Activated CD4-positive, alpha-beta T cell treated with anti-CD3 and anti-CD28 coated beads, Interleukin-2, amount 10 ng/mL, durations not matched to agents 7 days and 5 days (primary cell): Measurements from ENCODE around the gene TM4SF5. TPM values are rescaled to one million over a fixed set of nuclear protein-coding genes. Genes with fewer than 3 reads are reported as not detected.

Experiments used
- CTCF ChIA-PET: fragments of 350-600 bp; sonication (Branson Sonifier 250); formaldehyde crosslinking; loops from one replicate; lab custom pipeline; 2021; ENCODE audit warnings: antibody characterized with exemption; lab: Charles Lee
- POLR2A ChIA-PET: fragments of 350-600 bp; sonication (Branson Sonifier 250); formaldehyde crosslinking; loops from one replicate; lab custom pipeline; 2021; ENCODE audit warnings: antibody characterized with exemption; lab: Charles Lee
- DNase-seq: peaks from one replicate; pipeline ENCODE4 v3.0.0-alpha.2; 2020
- H3K27ac Mint-ChIP-seq: one replicate; pipeline ENCODE4 v1.8.0; 2021; ENCODE audit warnings: mild to moderate bottlenecking, moderate library complexity, mixed read lengths
- H3K27me3 Mint-ChIP-seq: one replicate; pipeline ENCODE4 v1.8.0; 2021; ENCODE audit warnings: mixed read lengths
- H3K36me3 Mint-ChIP-seq: one replicate; pipeline ENCODE4 v1.8.0; 2021; ENCODE audit warnings: low read depth, mixed read lengths
- H3K4me1 Mint-ChIP-seq: one replicate; pipeline ENCODE4 v1.8.0; 2021; ENCODE audit warnings: mixed read lengths
- H3K4me3 Mint-ChIP-seq: one replicate; pipeline ENCODE4 v1.8.0; 2021; ENCODE audit warnings: mild to moderate bottlenecking, moderate library complexity, mixed read lengths
- H3K9me3 Mint-ChIP-seq: one replicate; pipeline ENCODE4 v1.8.0; 2021; ENCODE audit warnings: mixed read lengths
- total RNA-seq, 2 experiments: library from RNA; stranded (reverse); gene quantifications; one replicate each; pipeline ENCODE4 v1.2.3, GENCODE V29; 2021

The TM4SF5 gene
- total RNA-seq, 2 experiments from 2014 or later, result not detected

- DNase-seq, result no peak
- H3K27me3 Mint-ChIP-seq, result peaks cover 42% of the 10 kb centered on the region
- no peaks in the 10 kb centered on the region for H3K9me3 Mint-ChIP-seq
- H3K4me1 Mint-ChIP-seq, result peaks cover 24% of the 10 kb centered on the region
- POLR2A ChIA-PET, result no interaction called here
- H3K27ac Mint-ChIP-seq, result peak overlapping the region; percentile 19
- peak overlapping the region; percentile 71 for H3K4me3 Mint-ChIP-seq
- peaks cover 6% of the 10 kb centered on the region for H3K36me3 Mint-ChIP-seq
- CTCF ChIA-PET, result no interaction called here
These were observed 31.7 kb upstream of the TM4SF5 start for GRCh38 chr17:4740025-4740351.

- Mint-ChIP-seq H3K4me1 (peaks cover 27% of the 10 kb centered on the region), H3K27me3 (peaks cover 45% of the 10 kb centered on the region), H3K9me3 (no peaks in the 10 kb centered on the region), H3K36me3 (peaks cover 6% of the 10 kb centered on the region), H3K4me3 (peak overlapping the region; percentile 71), H3K27ac (no peak overlapping the region)
- POLR2A ChIA-PET, result no interaction called here
- CTCF ChIA-PET, result no interaction called here
- DNase-seq, result no peak
These were observed 31.1 kb upstream of the TM4SF5 start for GRCh38 chr17:4740584-4740983.

- Mint-ChIP-seq H3K9me3 (no peaks in the 10 kb centered on the region), H3K27me3 (peaks cover 41% of the 10 kb centered on the region), H3K4me1 (peaks cover 27% of the 10 kb centered on the region), H3K27ac (no peak overlapping the region), H3K4me3 (peak overlapping the region; percentile 36), H3K36me3 (peaks cover 6% of the 10 kb centered on the region)
- CTCF ChIA-PET, result interaction anchor here (0.7 kb wide), 1 partner anchor 48 kb away, joined by 3 read pairs; no protein-coding TSS in a partner anchor
- POLR2A ChIA-PET, result no interaction called here
- no peak for DNase-seq
These were observed 30.1 kb upstream of the TM4SF5 start for GRCh38 chr17:4741544-4741943.

- no peak overlapping the region for H3K4me3 Mint-ChIP-seq
- no peak for DNase-seq
- peaks cover 8% of the 10 kb centered on the region for H3K36me3 Mint-ChIP-seq
- H3K27ac Mint-ChIP-seq, result no peak overlapping the region
- ChIA-PET CTCF (interaction anchor here (0.7 kb wide), 1 partner anchor 47 kb away, joined by 3 read pairs; no protein-coding TSS in a partner anchor), POLR2A (no interaction called here)
- H3K27me3 Mint-ChIP-seq, result peaks cover 38% of the 10 kb centered on the region
- H3K4me1 Mint-ChIP-seq, result peaks cover 29% of the 10 kb centered on the region
- no peaks in the 10 kb centered on the region for H3K9me3 Mint-ChIP-seq
These were observed 29.6 kb upstream of the TM4SF5 start for GRCh38 chr17:4742133-4742532.

GRCh38 chr17:4742629-4743028 is 29.1 kb upstream of the TM4SF5 start:
- H3K27ac Mint-ChIP-seq, result no peak overlapping the region
- CTCF ChIA-PET, result interaction anchor here (2.5 kb wide), 1 partner anchor 48 kb away, joined by 8 read pairs; no protein-coding TSS in a partner anchor
- H3K9me3 Mint-ChIP-seq, result no peaks in the 10 kb centered on the region
- peaks cover 8% of the 10 kb centered on the region for H3K36me3 Mint-ChIP-seq
- POLR2A ChIA-PET, result no interaction called here
- peaks cover 38% of the 10 kb centered on the region for H3K27me3 Mint-ChIP-seq
- H3K4me1 Mint-ChIP-seq, result peaks cover 32% of the 10 kb centered on the region
- H3K4me3 Mint-ChIP-seq, result no peak overlapping the region
- no peak for DNase-seq

- Mint-ChIP-seq H3K27ac (no peak overlapping the region), H3K9me3 (no peaks in the 10 kb centered on the region), H3K4me3 (no peak overlapping the region), H3K27me3 (peaks cover 36% of the 10 kb centered on the region), H3K36me3 (peaks cover 8% of the 10 kb centered on the region), H3K4me1 (peaks cover 35% of the 10 kb centered on the region)
- no peak for DNase-seq
- ChIA-PET CTCF (interaction anchor here (2.5 kb wide), 1 partner anchor 47 kb away, joined by 8 read pairs; no protein-coding TSS in a partner anchor), POLR2A (no interaction called here)
These were observed 28.5 kb upstream of the TM4SF5 start for GRCh38 chr17:4743216-4743615.

- Mint-ChIP-seq H3K4me3 (no peak overlapping the region), H3K27me3 (peaks cover 29% of the 10 kb centered on the region), H3K4me1 (peaks cover 35% of the 10 kb centered on the region), H3K9me3 (no peaks in the 10 kb centered on the region), H3K36me3 (peaks cover 2% of the 10 kb centered on the region), H3K27ac (no peak overlapping the region)
- POLR2A ChIA-PET, result no interaction called here
- CTCF ChIA-PET, result interaction anchor here (1.0 to 2.5 kb wide), 3 partner anchors 12 to 46 kb away, joined by 3 to 8 read pairs (median 7); no protein-coding TSS in a partner anchor
- DNase-seq, result no peak
These were observed 27.8 kb upstream of the TM4SF5 start for GRCh38 chr17:4743898-4744297.

- peaks cover 2% of the 10 kb centered on the region for H3K36me3 Mint-ChIP-seq
- no peak overlapping the region for H3K4me3 Mint-ChIP-seq
- ChIA-PET CTCF (interaction anchor here (0.5 to 2.5 kb wide), 2 partner anchors 45 to 159 kb away, joined by 3 to 8 read pairs; no protein-coding TSS in a partner anchor), POLR2A (no interaction called here)
- no peaks in the 10 kb centered on the region for H3K9me3 Mint-ChIP-seq
- no peak overlapping the region for H3K27ac Mint-ChIP-seq
- DNase-seq, result no peak
- H3K27me3 Mint-ChIP-seq, result peaks cover 27% of the 10 kb centered on the region
- H3K4me1 Mint-ChIP-seq, result peaks cover 30% of the 10 kb centered on the region
These were observed 26.4 kb upstream of the TM4SF5 start for GRCh38 chr17:4744999-4745969.

- Mint-ChIP-seq H3K27me3 (peaks cover 17% of the 10 kb centered on the region), H3K36me3 (peaks cover 2% of the 10 kb centered on the region), H3K4me3 (peak overlapping the region; percentile 35), H3K9me3 (no peaks in the 10 kb centered on the region), H3K4me1 (peaks cover 29% of the 10 kb centered on the region), H3K27ac (peak overlapping the region; percentile 70)
- ChIA-PET CTCF (interaction anchor here (0.6 kb wide), 1 partner anchor 154 kb away, joined by 3 read pairs; no protein-coding TSS in a partner anchor), POLR2A (no interaction called here)
- DNase-seq, result peak; percentile 60
These were observed 23.8 kb upstream of the TM4SF5 start for GRCh38 chr17:4747847-4748246.

GRCh38 chr17:4748686-4749085 is 23.0 kb upstream of the TM4SF5 start:
- peaks cover 2% of the 10 kb centered on the region for H3K36me3 Mint-ChIP-seq
- no peak for DNase-seq
- peaks cover 19% of the 10 kb centered on the region for H3K27me3 Mint-ChIP-seq
- peak overlapping the region; percentile 20 for H3K27ac Mint-ChIP-seq
- CTCF ChIA-PET, result interaction anchor here (0.6 kb wide), 1 partner anchor 153 kb away, joined by 3 read pairs; no protein-coding TSS in a partner anchor
- peaks cover 29% of the 10 kb centered on the region for H3K4me1 Mint-ChIP-seq
- no peaks in the 10 kb centered on the region for H3K9me3 Mint-ChIP-seq
- POLR2A ChIA-PET, result no interaction called here
- H3K4me3 Mint-ChIP-seq, result no peak overlapping the region

GRCh38 chr17:4750606-4751005 is 21.1 kb upstream of the TM4SF5 start:
- Mint-ChIP-seq H3K4me1 (peaks cover 24% of the 10 kb centered on the region), H3K36me3 (peaks cover 2% of the 10 kb centered on the region), H3K27me3 (peaks cover 27% of the 10 kb centered on the region), H3K9me3 (no peaks in the 10 kb centered on the region), H3K4me3 (no peak overlapping the region), H3K27ac (no peak overlapping the region)
- POLR2A ChIA-PET, result no interaction called here
- DNase-seq, result no peak
- CTCF ChIA-PET, result no interaction called here

GRCh38 chr17:4751932-4752331 is 19.8 kb upstream of the TM4SF5 start:
- Mint-ChIP-seq H3K36me3 (no peaks in the 10 kb centered on the region), H3K4me1 (peaks cover 17% of the 10 kb centered on the region), H3K27me3 (peaks cover 28% of the 10 kb centered on the region), H3K27ac (no peak overlapping the region), H3K4me3 (no peak overlapping the region), H3K9me3 (no peaks in the 10 kb centered on the region)
- DNase-seq, result no peak
- ChIA-PET CTCF (interaction anchor here (0.6 kb wide), 1 partner anchor 24 kb away, joined by 4 read pairs; no protein-coding TSS in a partner anchor), POLR2A (no interaction called here)

- H3K4me3 Mint-ChIP-seq, result no peak overlapping the region
- peaks cover 35% of the 10 kb centered on the region for H3K27me3 Mint-ChIP-seq
- CTCF ChIA-PET, result interaction anchor here (0.6 kb wide), 2 partner anchors 301 to 956 kb away, joined by 3 to 7 read pairs; no protein-coding TSS in a partner anchor
- H3K27ac Mint-ChIP-seq, result no peak overlapping the region
- POLR2A ChIA-PET, result no interaction called here
- DNase-seq, result no peak
- H3K4me1 Mint-ChIP-seq, result peaks cover 6% of the 10 kb centered on the region
- H3K9me3 Mint-ChIP-seq, result no peaks in the 10 kb centered on the region
- no peaks in the 10 kb centered on the region for H3K36me3 Mint-ChIP-seq
These were observed 18.3 kb upstream of the TM4SF5 start for GRCh38 chr17:4753392-4753791.
